HEK293 (cell line): Measurements from ENCODE around the gene LGALS12.

ENCODE experiments used
- CTCF ChIA-PET: fragments of 350-600 bp; formaldehyde crosslinking; extraction: SDS; loops from one replicate; lab custom pipeline; 2021; ENCODE audit warnings: antibody characterized with exemption; lab: Yijun Ruan, JAX
- POLR2A ChIA-PET: fragments of 300-600 bp; formaldehyde crosslinking; extraction: SDS; loops from one replicate; lab custom pipeline; 2020; ENCODE audit warnings: antibody characterized with exemption, inconsistent platforms; lab: Yijun Ruan, JAX
- H3K27ac ChIP-seq: fragments of 200-500 bp; sonication (Bioruptor generic); 2 replicates; pipeline ENCODE4 v1.5.1; 2014; ENCODE audit warnings: low read depth, low read length, control low read depth, inconsistent platforms; ENCODE audit errors: extremely low read depth
- H3K36me3 ChIP-seq, 2 experiments: fragments of 200-500 bp in 1 of 2; sonication (Bioruptor generic) in 1 of 2; 1 replicate in 1 of 2; 2 replicates in 1 of 2; pipeline ENCODE4 v1.5.1; 2014 to 2017; ENCODE audit warnings: inconsistent platforms in 2 of 2, low read length in 2 of 2; ENCODE audit not compliant: control insufficient read depth in 2 of 2, insufficient read depth in 1 of 2
- H3K4me1 ChIP-seq: fragments of 200-500 bp; sonication (Bioruptor generic); 2 replicates; pipeline ENCODE4 v1.5.1; 2014; ENCODE audit warnings: mild to moderate bottlenecking, low read length, inconsistent platforms; ENCODE audit not compliant: control insufficient read depth, insufficient read depth
- H3K4me3 ChIP-seq: 2 replicates; pipeline ENCODE4 v1.5.1; 2011; ENCODE audit warnings: low read depth, mild to moderate bottlenecking, control low read depth, low read length, moderate library complexity
- H3K9me3 ChIP-seq: fragments of 200-500 bp; sonication (Bioruptor generic); 2 replicates; pipeline ENCODE4 v1.5.1; 2014; ENCODE audit warnings: low read depth, low read length, inconsistent platforms; ENCODE audit not compliant: control insufficient read depth, insufficient read depth
- BCL6B ChIP-seq: fragments of 450-650 bp; formaldehyde crosslinking; IDR thresholded peaks from 2 replicates; pipeline ENCODE4 v1.5.1; 2017; ENCODE audit warnings: missing biosample characterization, missing genetic modification characterization
- EGR2 ChIP-seq: fragments of 450-650 bp; formaldehyde crosslinking; IDR thresholded peaks from 2 replicates; pipeline ENCODE4 v1.5.1; 2016; ENCODE audit warnings: low read depth, missing biosample characterization, missing genetic modification characterization
- GLIS2 ChIP-seq: fragments of 450-650 bp; formaldehyde crosslinking; IDR thresholded peaks from 2 replicates; pipeline ENCODE4 v1.5.1; 2016; ENCODE audit warnings: missing biosample characterization, missing genetic modification characterization
- KLF16 ChIP-seq: fragments of 450-650 bp; formaldehyde crosslinking; IDR thresholded peaks from 2 replicates; pipeline ENCODE4 v1.5.1; 2017; ENCODE audit warnings: missing biosample characterization, missing genetic modification characterization
- MEIS1 ChIP-seq: sonication (generic); formaldehyde crosslinking; IDR thresholded peaks from 2 replicates; pipeline ENCODE4 v1.8.1; 2022; ENCODE audit warnings: missing genetic modification reagents, mild to moderate bottlenecking, borderline replicate concordance
- MYNN ChIP-seq: fragments of 450-650 bp; formaldehyde crosslinking; IDR thresholded peaks from 2 replicates; pipeline ENCODE4 v1.5.1; 2016; ENCODE audit warnings: missing biosample characterization, missing genetic modification characterization, borderline replicate concordance
- OSR2 ChIP-seq: fragments of 450-650 bp; formaldehyde crosslinking; IDR thresholded peaks from 2 replicates; pipeline ENCODE4 v1.5.1; 2016; ENCODE audit warnings: missing biosample characterization, missing genetic modification characterization
- ZFHX2 ChIP-seq: fragments of 450-650 bp; formaldehyde crosslinking; conservative IDR thresholded peaks from 2 replicates; pipeline ENCODE4 v1.5.1; 2016; ENCODE audit warnings: missing biosample characterization, missing genetic modification characterization
- ZNF133 ChIP-seq: fragments of 450-650 bp; formaldehyde crosslinking; IDR thresholded peaks from 2 replicates; pipeline ENCODE4 v1.5.1; 2016; ENCODE audit warnings: missing biosample characterization, missing genetic modification characterization
- ZNF138 ChIP-seq: fragments of 450-650 bp; formaldehyde crosslinking; IDR thresholded peaks from 2 replicates; pipeline ENCODE4 v1.5.1; 2016; ENCODE audit warnings: missing biosample characterization, missing genetic modification characterization, borderline replicate concordance
- ZNF140 ChIP-seq: fragments of 450-650 bp; formaldehyde crosslinking; IDR thresholded peaks from 2 replicates; pipeline ENCODE4 v1.5.1; 2016; ENCODE audit warnings: missing biosample characterization, missing genetic modification characterization
- ZNF239 ChIP-seq: fragments of 450-650 bp; formaldehyde crosslinking; IDR thresholded peaks from 2 replicates; pipeline ENCODE4 v1.5.1; 2016; ENCODE audit warnings: missing biosample characterization, missing genetic modification characterization
- ZNF302 ChIP-seq: fragments of 450-650 bp; formaldehyde crosslinking; IDR thresholded peaks from 2 replicates; pipeline ENCODE4 v1.5.1; 2016; ENCODE audit warnings: missing biosample characterization, missing genetic modification characterization, low read depth
- ZNF362 ChIP-seq: fragments of 450-650 bp; formaldehyde crosslinking; IDR thresholded peaks from 2 replicates; pipeline ENCODE4 v1.5.1; 2016; ENCODE audit warnings: missing biosample characterization, missing genetic modification characterization
- ZNF416 ChIP-seq: fragments of 450-650 bp; formaldehyde crosslinking; IDR thresholded peaks from 2 replicates; pipeline ENCODE4 v1.5.1; 2016; ENCODE audit warnings: missing biosample characterization, missing genetic modification characterization
- ZNF501 ChIP-seq: fragments of 450-650 bp; formaldehyde crosslinking; IDR thresholded peaks from 2 replicates; pipeline ENCODE4 v1.5.1; 2016; ENCODE audit warnings: missing biosample characterization, missing genetic modification characterization
- ZNF518A ChIP-seq: fragments of 450-650 bp; formaldehyde crosslinking; conservative IDR thresholded peaks from 2 replicates; pipeline ENCODE4 v1.5.1; 2016; ENCODE audit warnings: low read depth, missing biosample characterization, missing genetic modification characterization
- ZNF544 ChIP-seq: fragments of 450-650 bp; formaldehyde crosslinking; IDR thresholded peaks from 2 replicates; pipeline ENCODE4 v1.5.0; 2017; ENCODE audit warnings: missing biosample characterization, missing genetic modification characterization
- ZNF571 ChIP-seq: fragments of 450-650 bp; formaldehyde crosslinking; IDR thresholded peaks from 2 replicates; pipeline ENCODE4 v1.5.0; 2017; ENCODE audit warnings: missing biosample characterization, missing genetic modification characterization
- ZNF596 ChIP-seq: fragments of 450-650 bp; IDR thresholded peaks from 2 replicates; pipeline ENCODE4 v1.5.0; 2018; ENCODE audit warnings: missing biosample characterization, mild to moderate bottlenecking, missing genetic modification characterization, moderate library complexity
- ZNF626 ChIP-seq: fragments of 450-650 bp; sonication (Bioruptor Pico); formaldehyde crosslinking; IDR thresholded peaks from 2 replicates; pipeline ENCODE4 v1.5.1; 2018; ENCODE audit warnings: missing biosample characterization, missing genetic modification characterization, inconsistent platforms
- ZNF629 ChIP-seq: fragments of 450-650 bp; formaldehyde crosslinking; IDR thresholded peaks from 2 replicates; pipeline ENCODE4 v1.5.1; 2017; ENCODE audit warnings: missing biosample characterization, missing genetic modification characterization
- ZNF639 ChIP-seq: fragments of 450-650 bp; formaldehyde crosslinking; IDR thresholded peaks from 2 replicates; pipeline ENCODE4 v1.5.1; 2016; ENCODE audit warnings: missing biosample characterization, missing genetic modification characterization
- ZNF785 ChIP-seq: fragments of 450-650 bp; formaldehyde crosslinking; IDR thresholded peaks from 2 replicates; pipeline ENCODE4 v1.5.1; 2016; ENCODE audit warnings: missing biosample characterization, missing genetic modification characterization

The LGALS12 gene

GRCh38 chr11:63503492-63503891 lies 2.4 kb upstream of the LGALS12 start:
- TF ChIP-seq ZNF544 (tag by site-specific recombination) = no peak
- no peak for TF ChIP-seq ZNF639 (tag by site-specific recombination)
- TF ChIP-seq ZNF138 (tag by site-specific recombination) = no peak
- no peak for TF ChIP-seq ZNF133 (tag by site-specific recombination)
- TF ChIP-seq ZNF626 (tag by site-specific recombination) = no peak
- no peak for TF ChIP-seq ZNF416 (tag by site-specific recombination)
- TF ChIP-seq ZNF596 (tag by site-specific recombination) = no peak
- TF ChIP-seq ZNF571 (tag by site-specific recombination) = no peak
- TF ChIP-seq, all 188 proteins: peak for 0
- Histone ChIP-seq H3K4me3 (no peak overlapping the region), H3K4me1 (no peaks in the 10 kb centered on the region), H3K27ac (no peak overlapping the region), H3K36me3 (no peaks in the 10 kb centered on the region), H3K9me3 (no peaks in the 10 kb centered on the region)
- ChIA-PET CTCF (no interaction called here), POLR2A (no interaction called here)

- ChIA-PET POLR2A (no interaction called here), CTCF (interaction anchor here (0.7 kb wide), 1 partner anchor 140 kb away, joined by 3 read pairs; no protein-coding TSS in a partner anchor)
- Histone ChIP-seq H3K36me3 (no peaks in the 10 kb centered on the region), H3K27ac (no peak overlapping the region), H3K4me1 (no peaks in the 10 kb centered on the region), H3K4me3 (no peak overlapping the region), H3K9me3 (no peaks in the 10 kb centered on the region)
- TF ChIP-seq ZNF629 (no peak), ZNF362 (tag by site-specific recombination) (no peak), ZNF239 (no peak), MYNN (tag by site-specific recombination) (no peak), BCL6B (tag by site-specific recombination) (no peak), EGR2 (tag by site-specific recombination) (no peak), ZNF140 (tag by site-specific recombination) (no peak), KLF16 (tag by site-specific recombination) (no peak)
Observed at GRCh38 chr11:63504054-63504453, 1.8 kb upstream of the LGALS12 start.

- H3K9me3 ChIP-seq = no peaks in the 10 kb centered on the region
- POLR2A ChIA-PET = no interaction called here
- H3K4me3 ChIP-seq = no peak overlapping the region
- CTCF ChIA-PET = interaction anchor here (1.2 to 4.3 kb wide), 2 partner anchors 11 to 26 kb away, joined by 6 to 17 read pairs; no protein-coding TSS in a partner anchor
- H3K27ac ChIP-seq = no peak overlapping the region
- H3K4me1 ChIP-seq = no peaks in the 10 kb centered on the region
- H3K36me3 ChIP-seq = no peaks in the 10 kb centered on the region
- no peak for TF ChIP-seq ZNF596 (tag by site-specific recombination)
- TF ChIP-seq ZFHX2 (tag by site-specific recombination) = no peak
- no peak for TF ChIP-seq OSR2 (tag by site-specific recombination)
- no peak for TF ChIP-seq ZNF501 (tag by site-specific recombination)
- TF ChIP-seq ZNF302 (tag by site-specific recombination) = no peak
- TF ChIP-seq GLIS2 (tag by site-specific recombination) = no peak
- TF ChIP-seq ZNF785 = no peak
- no peak for TF ChIP-seq ZNF140 (tag by site-specific recombination)
- no peak for TF ChIP-seq ZNF518A (tag by site-specific recombination)
- TF ChIP-seq MEIS1 (CRISPR knock-in tag) = no peak
Observed at GRCh38 chr11:63504933-63505586, 824 bp upstream of the LGALS12 start.
